H1 (cell line): ENCODE measurements around the gene TCF4. TPM values are rescaled to one million over a fixed set of nuclear protein-coding genes. Genes with fewer than 3 reads are reported as not detected.

ENCODE experiments used
- CTCF ChIA-PET: fragments of 300-600 bp; sonication (Branson Sonifier 250); formaldehyde crosslinking; loops from one replicate; lab custom pipeline; 2021; ENCODE audit not compliant: partially characterized antibody; lab: Charles Lee
- POLR2A ChIA-PET: fragments of 300-600 bp; sonication (Branson Sonifier 250); formaldehyde crosslinking; loops from one replicate; lab custom pipeline; 2021; ENCODE audit warnings: inconsistent platforms; ENCODE audit not compliant: partially characterized antibody; lab: Charles Lee
- DNase-seq, 2 experiments: peaks; one replicate each; pipeline versions ENCODE4 v3.0.0 to v3.0.0-alpha.2; 2010 to 2022; ENCODE audit warnings: low spot score in 2 of 2, low read depth in 1 of 2, mixed read lengths in 1 of 2
- FAIRE-seq: peaks from 2 replicates; lab custom pipeline; 2011; peaks lifted over from hg19 to GRCh38; lab: Jason Lieb, UNC
- H2AFZ ChIP-seq: 2 replicates; pipeline ENCODE4 v1.8.1; 2012; ENCODE audit warnings: low read length, inconsistent platforms
- H2AK5ac ChIP-seq: 2 replicates; pipeline ENCODE4 v1.6.1; 2013; ENCODE audit warnings: low read depth, low read length
- H2BK120ac ChIP-seq: replicated peaks from 2 replicates; pipeline ENCODE3; 2013; ENCODE audit warnings: low read depth, low read length, inconsistent platforms
- H2BK12ac ChIP-seq: 2 replicates; pipeline ENCODE4 v1.6.1; 2013; ENCODE audit warnings: low read depth, low read length
- H2BK15ac ChIP-seq: 2 replicates; pipeline ENCODE4 v1.6.1; 2013; ENCODE audit warnings: low read length
- H2BK20ac ChIP-seq: 2 replicates; pipeline ENCODE4 v1.6.1; 2013; ENCODE audit warnings: low read length
- H2BK5ac ChIP-seq: 2 replicates; pipeline ENCODE4 v1.6.1; 2013; ENCODE audit warnings: low read depth, low read length
- H3K14ac ChIP-seq: 2 replicates; pipeline ENCODE4 v1.6.1; 2013; ENCODE audit warnings: inconsistent platforms; ENCODE audit not compliant: insufficient read length
- H3K18ac ChIP-seq: 2 replicates; pipeline ENCODE4 v1.6.1; 2013; ENCODE audit warnings: low read length; ENCODE audit errors: extremely low read depth
- H3K23ac ChIP-seq: 2 replicates; pipeline ENCODE4 v1.6.1; 2013; ENCODE audit warnings: inconsistent platforms; ENCODE audit not compliant: insufficient read length
- H3K23me2 ChIP-seq: 2 replicates; pipeline ENCODE4 v1.6.1; 2013; ENCODE audit warnings: low read depth, low read length
- H3K27ac ChIP-seq: 2 replicates; pipeline ENCODE4 v1.6.1; 2011; ENCODE audit warnings: low read depth, low read length, inconsistent platforms
- H3K27me3 ChIP-seq, 4 experiments: replicated peaks in 1 of 4; 1 replicate in 1 of 4; 2 replicates in 3 of 4; pipeline versions ENCODE4 v1.6.1 to v1.8.1; 2011 to 2013; ENCODE audit warnings: low read length in 3 of 4, mild to moderate bottlenecking in 3 of 4, inconsistent platforms in 2 of 4, mixed read lengths in 2 of 4, moderate library complexity in 1 of 4; ENCODE audit not compliant: control insufficient read depth in 3 of 4, insufficient read depth in 3 of 4; ENCODE audit errors: extremely low read depth in 1 of 4
- H3K36me3 ChIP-seq, 4 experiments: 2 replicates each; pipeline versions ENCODE4 v1.6.1 to v1.8.1; 2011 to 2013; ENCODE audit warnings: mild to moderate bottlenecking in 4 of 4, low read length in 3 of 4, moderate library complexity in 2 of 4, control low read depth in 1 of 4, inconsistent platforms in 1 of 4; ENCODE audit not compliant: insufficient read depth in 4 of 4, control insufficient read depth in 2 of 4
- H3K4ac ChIP-seq: replicated peaks from 2 replicates; pipeline ENCODE3; 2013; ENCODE audit warnings: low read length, low read depth, mixed read lengths, inconsistent platforms; ENCODE audit not compliant: insufficient read length
- H3K4me1 ChIP-seq, 4 experiments: replicated peaks in 1 of 4; 1 replicate in 1 of 4; 2 replicates in 3 of 4; pipeline versions ENCODE4 v1.6.1 to v1.8.1; 2011 to 2013; ENCODE audit warnings: low read length in 3 of 4, inconsistent platforms in 2 of 4, mixed read lengths in 1 of 4; ENCODE audit not compliant: insufficient read depth in 4 of 4, control insufficient read depth in 3 of 4
- H3K4me2 ChIP-seq, 2 experiments: 2 replicates each; pipeline versions ENCODE4 v1.6.1 to v1.8.1; 2011 to 2013; ENCODE audit warnings: low read depth in 2 of 2, low read length in 2 of 2, control low read depth in 1 of 2, inconsistent platforms in 1 of 2, mild to moderate bottlenecking in 1 of 2; ENCODE audit not compliant: insufficient read depth in 1 of 2
- H3K4me3 ChIP-seq, 4 experiments: fragments of 200-600, 300-600 bp in 1 of 4; sonication (generic), shearing (Covaris generic), sonication (Bioruptor Twin) in 1 of 4; 2 replicates each; pipeline versions ENCODE4 v1.5.1 to v1.8.1; 2011 to 2016; ENCODE audit warnings: low read length in 4 of 4, low read depth in 3 of 4, control low read depth in 2 of 4, inconsistent platforms in 2 of 4, mild to moderate bottlenecking in 2 of 4, mixed read lengths in 1 of 4, moderate library complexity in 1 of 4; ENCODE audit not compliant: insufficient read depth in 2 of 4; ENCODE audit errors: extremely low read depth in 1 of 4
- H3K56ac ChIP-seq: replicated peaks from 2 replicates; pipeline ENCODE3; 2013; ENCODE audit warnings: low read depth, mild to moderate bottlenecking, mixed read lengths, low read length, inconsistent platforms; ENCODE audit not compliant: insufficient read length
- H3K79me1 ChIP-seq: 2 replicates; pipeline ENCODE4 v1.6.1; 2013; ENCODE audit warnings: low read depth, low read length, control low read depth
- H3K79me2 ChIP-seq, 2 experiments: 2 replicates each; pipeline versions ENCODE4 v1.6.1 to v1.8.1; 2012 to 2013; ENCODE audit warnings: low read length in 2 of 2, mild to moderate bottlenecking in 2 of 2, inconsistent platforms in 1 of 2; ENCODE audit not compliant: insufficient read depth in 2 of 2, control insufficient read depth in 1 of 2
- H3K9ac ChIP-seq, 4 experiments: replicated peaks in 1 of 4; 1 replicate in 1 of 4; 2 replicates in 3 of 4; pipeline versions ENCODE4 v1.6.1 to v1.8.1; 2011 to 2013; ENCODE audit warnings: low read depth in 3 of 4, low read length in 3 of 4, control low read depth in 2 of 4, mild to moderate bottlenecking in 2 of 4, moderate library complexity in 2 of 4, inconsistent platforms in 1 of 4; ENCODE audit errors: extremely low read depth in 1 of 4
- H3K9me3 ChIP-seq, 2 experiments: 2 replicates each; pipeline versions ENCODE4 v1.6.1 to v1.8.1; 2012 to 2013; ENCODE audit warnings: mild to moderate bottlenecking in 2 of 2, moderate library complexity in 2 of 2, control low read depth in 1 of 2, inconsistent platforms in 1 of 2, low read depth in 1 of 2, low read length in 1 of 2, mixed read lengths in 1 of 2; ENCODE audit not compliant: insufficient read depth in 2 of 2
- H4K20me1 ChIP-seq, 2 experiments: replicated peaks in 1 of 2; 2 replicates each; pipeline versions ENCODE3 to v1.8.1; 2011 to 2013; ENCODE audit warnings: inconsistent platforms in 2 of 2, low read length in 2 of 2, mild to moderate bottlenecking in 1 of 2; ENCODE audit not compliant: insufficient read depth in 2 of 2, control insufficient read depth in 1 of 2
- H4K5ac ChIP-seq: 2 replicates; pipeline ENCODE4 v1.6.1; 2013; ENCODE audit warnings: low read length, low read depth, mixed read lengths, inconsistent platforms; ENCODE audit not compliant: insufficient read length
- H4K8ac ChIP-seq: 2 replicates; pipeline ENCODE4 v1.8.0; 2013; ENCODE audit warnings: mild to moderate bottlenecking, moderate library complexity, low read length, inconsistent platforms; ENCODE audit not compliant: insufficient read depth; ENCODE audit errors: extremely low read depth
- H4K91ac ChIP-seq: replicated peaks from 2 replicates; pipeline ENCODE3; 2013; ENCODE audit warnings: low read length, mixed read lengths, inconsistent platforms; ENCODE audit not compliant: insufficient read length
- ATF3 ChIP-seq: IDR thresholded peaks from 2 replicates; pipeline ENCODE4 v1.6.1; 2011; ENCODE audit warnings: low read depth, mild to moderate bottlenecking, low read length; ENCODE audit not compliant: insufficient read depth
- NRF1 ChIP-seq: IDR thresholded peaks from 2 replicates; pipeline ENCODE4 v1.6.1; 2011; ENCODE audit warnings: mild to moderate bottlenecking, low read depth, low read length, improper control_type of control experiment
- RAD21 ChIP-seq, 2 experiments: IDR thresholded peaks in 1 of 2; conservative IDR thresholded peaks in 1 of 2; 2 replicates each; pipeline ENCODE4 v1.6.1; 2011; ENCODE audit warnings: low read depth in 2 of 2, low read length in 2 of 2, improper control_type of control experiment in 1 of 2, inconsistent platforms in 1 of 2, mild to moderate bottlenecking in 1 of 2, moderate library complexity in 1 of 2
- SAP30 ChIP-seq: fragments of 300-600 bp; sonication (generic); IDR thresholded peaks from 2 replicates; pipeline ENCODE4 v1.7.1; 2012; ENCODE audit warnings: low read length, moderate library complexity, mild to moderate bottlenecking, inconsistent platforms; ENCODE audit not compliant: insufficient read depth, insufficient replicate concordance
- SP4 ChIP-seq: IDR thresholded peaks from 2 replicates; pipeline ENCODE4 v1.6.1; 2012; ENCODE audit warnings: low read length, inconsistent platforms
- TBP ChIP-seq: IDR thresholded peaks from 2 replicates; pipeline ENCODE4 v1.6.1; 2011; ENCODE audit warnings: low read depth, low read length, improper control_type of control experiment
- WGBS, 2 experiments: shearing (Covaris generic) in 1 of 2; methylation state at CpG; one replicate each; pipeline versions ENCODE4 v1.1.6 to v1.1.7; 2013 to 2015; ENCODE audit warnings: low lambda C conversion rate in 2 of 2, mixed read lengths in 2 of 2, inconsistent platforms in 1 of 2, low coverage in 1 of 2, missing lambda C conversion rate in 1 of 2; ENCODE audit not compliant: insufficient replicate concordance in 2 of 2, insufficient coverage in 1 of 2, insufficient read length in 1 of 2; ENCODE audit errors: extremely low coverage in 1 of 2, missing lambda C conversion rate in 1 of 2; 5-methylcytosine and 5-hydroxymethylcytosine counted together
- polyA plus RNA-seq, 7 experiments: library from polyadenylated mRNA; depleted of rRNA in 3 of 7; stranded (reverse) in 5 of 7; unstranded in 2 of 7; fragments of >200 nt in 5 of 7; fragments of 200-250 nt in 2 of 7; gene quantifications; 1 replicate in 5 of 7; 2 replicates in 1 of 7; 4 replicates in 1 of 7; pipeline versions ENCODE4 v1.2.1 to v1.2.3, GENCODE V29; 2011 to 2013; ENCODE audit warnings: missing spikeins in 2 of 7, mixed read lengths in 2 of 7
- total RNA-seq: library from RNA; stranded (reverse); fragmentation: NEBNext Ultra II Directional; extraction: Animal tissue kit (Norgen Biotek cat#: 25700); gene quantifications from 2 replicates; pipeline ENCODE4 v1.2.1, GENCODE V29; 2021

TCF4 gene
- total and polyA plus RNA-seq, 2 of the 8 experiments (the other 6 are each of a cell fraction or from before 2014, with no cell fraction given): 59.3 to 118 TPM

- WGBS, 2 experiments: 93% methylated on average over 2 of the region's 2 CpGs; no CpG with 5 or more reads in 1 of the 2 experiments
- no peak overlapping the region for H2AK5ac ChIP-seq
- no peak overlapping the region for H3K23ac ChIP-seq
- no peak overlapping the region for H3K56ac ChIP-seq
- H2BK20ac ChIP-seq: no peak overlapping the region
- no peak overlapping the region for H2BK5ac ChIP-seq
- CTCF ChIA-PET: interaction anchor here (0.7 to 2.0 kb wide), 2 partner anchors 62 to 106 kb away, joined by 4 to 8 read pairs; no protein-coding TSS in a partner anchor
- H2AFZ ChIP-seq: no peak overlapping the region
- H3K18ac ChIP-seq: no peak overlapping the region
- no peaks in the 10 kb centered on the region for H3K36me3 ChIP-seq
- H3K79me1 ChIP-seq: no peaks in the 10 kb centered on the region
- H3K27me3 ChIP-seq: no peaks in the 10 kb centered on the region
- H3K79me2 ChIP-seq: peaks cover 0 to 32% of the 10 kb centered on the region in 2 experiments; a peak in 2 of 4 replicates
- H4K20me1 ChIP-seq: peaks cover 0 to 1% of the 10 kb centered on the region in 2 experiments
- H2BK15ac ChIP-seq: no peak overlapping the region
- POLR2A ChIA-PET: interaction anchor here (1.3 kb wide), 1 partner anchor 9 kb away, joined by 3 read pairs; no protein-coding TSS in a partner anchor
- H3K9ac ChIP-seq: no peak overlapping the region
- no peak for DNase-seq
- H3K4ac ChIP-seq: no peak overlapping the region
- no peak for TF ChIP-seq SAP30
- TF ChIP-seq ATF3: no peak
- TF ChIP-seq RAD21 (IDR thresholded peaks at IDR 0.05 in 1 of 2, conservative IDR thresholded peaks at IDR 0.05 in 1 of 2; ENCODE audit: low read depth in 2 of 2, low read length in 2 of 2): no peak
- no peak for TF ChIP-seq NRF1
- TF ChIP-seq SP4: no peak
- no peak for TF ChIP-seq TBP
- H3K4me2 ChIP-seq: no peak overlapping the region
- FAIRE-seq: no peak
- H3K23me2 ChIP-seq: no peaks in the 10 kb centered on the region
- H2BK120ac ChIP-seq: no peak overlapping the region
- H3K14ac ChIP-seq: no peak overlapping the region
- no peak overlapping the region for H2BK12ac ChIP-seq
- no peak overlapping the region for H3K4me3 ChIP-seq
- H4K8ac ChIP-seq: no peak overlapping the region
- H3K9me3 ChIP-seq: no peaks in the 10 kb centered on the region
- H3K27ac ChIP-seq: no peak overlapping the region
- H3K4me1 ChIP-seq: peaks cover 3 to 16% (median 10%) of the 10 kb centered on the region in 4 experiments
- H4K5ac ChIP-seq: no peak overlapping the region
- H4K91ac ChIP-seq: no peak overlapping the region
These were observed 247.0 kb downstream of the TCF4 start for GRCh38 chr18:55340998-55341397.
